Neural cell (in vitro differentiated cells): Measurements from ENCODE around the gene PRPF38B.

ENCODE experiments used
- EP300 ChIP-seq: fragments of 450-650 bp; conservative IDR thresholded peaks from 2 replicates; pipeline ENCODE4 v1.6.1; 2014; ENCODE audit warnings: antibody characterized with exemption, mild to moderate bottlenecking, moderate library complexity; ENCODE audit not compliant: poor library complexity, severe bottlenecking
- EZH2 ChIP-seq: fragments of 200-600, 300-800 bp; shearing (Covaris generic), sonication (generic); IDR thresholded peaks from 2 replicates; pipeline ENCODE4 v1.6.1; 2014; ENCODE audit warnings: antibody characterized with exemption, low read length, borderline replicate concordance, mild to moderate bottlenecking; ENCODE audit not compliant: insufficient read depth, poor library complexity, severe bottlenecking
- POLR2AphosphoS5 ChIP-seq: IDR thresholded peaks from 2 replicates; pipeline ENCODE4 v1.6.1; 2012
- TF ChIP-seq, protein P1 (sequence below): fragments of 450-650 bp; IDR thresholded peaks from 2 replicates; pipeline ENCODE4 v1.5.1; 2014; ENCODE audit warnings: antibody characterized with exemption, mild to moderate bottlenecking, moderate library complexity; ENCODE audit not compliant: poor library complexity, severe bottlenecking
- TF ChIP-seq, protein P2 (sequence below): IDR thresholded peaks from 2 replicates; pipeline ENCODE4 v1.6.1; 2012; ENCODE audit warnings: borderline replicate concordance

DNA sequence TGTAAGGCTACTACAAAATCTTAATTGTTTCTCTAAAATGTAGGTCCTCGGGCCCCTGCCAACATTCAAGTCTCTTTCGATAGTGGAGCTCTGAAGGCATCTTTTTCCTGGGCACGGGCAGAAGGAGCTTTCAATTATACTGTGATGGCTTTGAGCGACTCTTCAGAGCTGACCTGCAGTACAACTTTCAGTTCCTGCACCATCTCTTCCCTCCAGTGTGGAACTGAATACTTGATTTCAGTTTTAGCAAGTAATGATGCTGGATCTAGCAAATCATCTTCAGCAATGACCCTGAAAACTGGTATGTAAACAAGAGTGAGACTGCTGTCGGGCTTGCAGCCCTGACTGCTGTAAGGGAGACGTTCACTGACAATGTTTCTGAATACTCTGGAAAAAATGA lies 30.2 kb downstream of the PRPF38B start:
- TF ChIP-seq EP300 (no peak), EZH2 (no peak), POLR2AphosphoS5 (no peak)
- TF ChIP-seq, protein P1, sequence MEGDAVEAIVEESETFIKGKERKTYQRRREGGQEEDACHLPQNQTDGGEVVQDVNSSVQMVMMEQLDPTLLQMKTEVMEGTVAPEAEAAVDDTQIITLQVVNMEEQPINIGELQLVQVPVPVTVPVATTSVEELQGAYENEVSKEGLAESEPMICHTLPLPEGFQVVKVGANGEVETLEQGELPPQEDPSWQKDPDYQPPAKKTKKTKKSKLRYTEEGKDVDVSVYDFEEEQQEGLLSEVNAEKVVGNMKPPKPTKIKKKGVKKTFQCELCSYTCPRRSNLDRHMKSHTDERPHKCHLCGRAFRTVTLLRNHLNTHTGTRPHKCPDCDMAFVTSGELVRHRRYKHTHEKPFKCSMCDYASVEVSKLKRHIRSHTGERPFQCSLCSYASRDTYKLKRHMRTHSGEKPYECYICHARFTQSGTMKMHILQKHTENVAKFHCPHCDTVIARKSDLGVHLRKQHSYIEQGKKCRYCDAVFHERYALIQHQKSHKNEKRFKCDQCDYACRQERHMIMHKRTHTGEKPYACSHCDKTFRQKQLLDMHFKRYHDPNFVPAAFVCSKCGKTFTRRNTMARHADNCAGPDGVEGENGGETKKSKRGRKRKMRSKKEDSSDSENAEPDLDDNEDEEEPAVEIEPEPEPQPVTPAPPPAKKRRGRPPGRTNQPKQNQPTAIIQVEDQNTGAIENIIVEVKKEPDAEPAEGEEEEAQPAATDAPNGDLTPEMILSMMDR = no peak
- TF ChIP-seq, protein P2, sequence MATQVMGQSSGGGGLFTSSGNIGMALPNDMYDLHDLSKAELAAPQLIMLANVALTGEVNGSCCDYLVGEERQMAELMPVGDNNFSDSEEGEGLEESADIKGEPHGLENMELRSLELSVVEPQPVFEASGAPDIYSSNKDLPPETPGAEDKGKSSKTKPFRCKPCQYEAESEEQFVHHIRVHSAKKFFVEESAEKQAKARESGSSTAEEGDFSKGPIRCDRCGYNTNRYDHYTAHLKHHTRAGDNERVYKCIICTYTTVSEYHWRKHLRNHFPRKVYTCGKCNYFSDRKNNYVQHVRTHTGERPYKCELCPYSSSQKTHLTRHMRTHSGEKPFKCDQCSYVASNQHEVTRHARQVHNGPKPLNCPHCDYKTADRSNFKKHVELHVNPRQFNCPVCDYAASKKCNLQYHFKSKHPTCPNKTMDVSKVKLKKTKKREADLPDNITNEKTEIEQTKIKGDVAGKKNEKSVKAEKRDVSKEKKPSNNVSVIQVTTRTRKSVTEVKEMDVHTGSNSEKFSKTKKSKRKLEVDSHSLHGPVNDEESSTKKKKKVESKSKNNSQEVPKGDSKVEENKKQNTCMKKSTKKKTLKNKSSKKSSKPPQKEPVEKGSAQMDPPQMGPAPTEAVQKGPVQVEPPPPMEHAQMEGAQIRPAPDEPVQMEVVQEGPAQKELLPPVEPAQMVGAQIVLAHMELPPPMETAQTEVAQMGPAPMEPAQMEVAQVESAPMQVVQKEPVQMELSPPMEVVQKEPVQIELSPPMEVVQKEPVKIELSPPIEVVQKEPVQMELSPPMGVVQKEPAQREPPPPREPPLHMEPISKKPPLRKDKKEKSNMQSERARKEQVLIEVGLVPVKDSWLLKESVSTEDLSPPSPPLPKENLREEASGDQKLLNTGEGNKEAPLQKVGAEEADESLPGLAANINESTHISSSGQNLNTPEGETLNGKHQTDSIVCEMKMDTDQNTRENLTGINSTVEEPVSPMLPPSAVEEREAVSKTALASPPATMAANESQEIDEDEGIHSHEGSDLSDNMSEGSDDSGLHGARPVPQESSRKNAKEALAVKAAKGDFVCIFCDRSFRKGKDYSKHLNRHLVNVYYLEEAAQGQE = no peak
